HG02571 (cell line): ENCODE results near the gene DISP3.

Experiments
- ATAC-seq: cut with Tn5 transposase; IDR thresholded peaks from one replicate; pipeline ENCODE4 v1.9.1; 2021; ENCODE audit warnings: mild to moderate bottlenecking, moderate library complexity; ENCODE audit not compliant: unreplicated experiment

The DISP3 gene

GRCh38 chr1:11455967-11456570 lies 22.9 kb upstream of the DISP3 start:
- ATAC-seq = no peak

- ATAC-seq = no peak
Observed at GRCh38 chr1:11456965-11457364, 22.0 kb upstream of the DISP3 start.

- no peak for ATAC-seq
Observed at GRCh38 chr1:11458811-11459275, 20.1 kb upstream of the DISP3 start.

- ATAC-seq = no peak
Observed at GRCh38 chr1:11461531-11462137, 17.3 kb upstream of the DISP3 start.

- no peak for ATAC-seq
Observed at GRCh38 chr1:11462224-11462923, 16.6 kb upstream of the DISP3 start.

- ATAC-seq = no peak
Observed at GRCh38 chr1:11463177-11463576, 15.8 kb upstream of the DISP3 start.

- ATAC-seq = no peak
Observed at GRCh38 chr1:11465307-11465706, 13.6 kb upstream of the DISP3 start.

GRCh38 chr1:11466416-11466815 lies 12.5 kb upstream of the DISP3 start:
- ATAC-seq = no peak

- no peak for ATAC-seq
Observed at GRCh38 chr1:11468878-11469277, 10.1 kb upstream of the DISP3 start.

GRCh38 chr1:11470912-11471311 lies 8.0 kb upstream of the DISP3 start:
- no peak for ATAC-seq

GRCh38 chr1:11471473-11471872 lies 7.5 kb upstream of the DISP3 start:
- ATAC-seq = no peak

- no peak for ATAC-seq
Observed at GRCh38 chr1:11472284-11472683, 6.7 kb upstream of the DISP3 start.

- no peak for ATAC-seq
Observed at GRCh38 chr1:11472741-11473140, 6.2 kb upstream of the DISP3 start.

GRCh38 chr1:11473491-11474034 lies 5.4 kb upstream of the DISP3 start:
- no peak for ATAC-seq

GRCh38 chr1:11474826-11475225 lies 4.1 kb upstream of the DISP3 start:
- no peak for ATAC-seq

- ATAC-seq = no peak
Observed at GRCh38 chr1:11475748-11476147, 3.2 kb upstream of the DISP3 start.

- no peak for ATAC-seq
Observed at GRCh38 chr1:11479375-11479979, 522 bp downstream of the DISP3 start.

GRCh38 chr1:11481019-11481418 lies 2.1 kb downstream of the DISP3 start:
- no peak for ATAC-seq

- no peak for ATAC-seq
Observed at GRCh38 chr1:11482198-11482597, 3.2 kb downstream of the DISP3 start.

GRCh38 chr1:11482701-11483479 lies 3.9 kb downstream of the DISP3 start:
- ATAC-seq = no peak
